ENCODE data around the gene LRPPRC. TPM values are rescaled to one million over a fixed set of nuclear protein-coding genes. Genes with fewer than 3 reads are reported as not detected.
A peak's percentile ranks its signal among the peaks of the same experiment; 100 is the strongest.

The LRPPRC gene
- total RNA-seq, 1 donor from 2014 or later = 92.8 TPM

DNA sequence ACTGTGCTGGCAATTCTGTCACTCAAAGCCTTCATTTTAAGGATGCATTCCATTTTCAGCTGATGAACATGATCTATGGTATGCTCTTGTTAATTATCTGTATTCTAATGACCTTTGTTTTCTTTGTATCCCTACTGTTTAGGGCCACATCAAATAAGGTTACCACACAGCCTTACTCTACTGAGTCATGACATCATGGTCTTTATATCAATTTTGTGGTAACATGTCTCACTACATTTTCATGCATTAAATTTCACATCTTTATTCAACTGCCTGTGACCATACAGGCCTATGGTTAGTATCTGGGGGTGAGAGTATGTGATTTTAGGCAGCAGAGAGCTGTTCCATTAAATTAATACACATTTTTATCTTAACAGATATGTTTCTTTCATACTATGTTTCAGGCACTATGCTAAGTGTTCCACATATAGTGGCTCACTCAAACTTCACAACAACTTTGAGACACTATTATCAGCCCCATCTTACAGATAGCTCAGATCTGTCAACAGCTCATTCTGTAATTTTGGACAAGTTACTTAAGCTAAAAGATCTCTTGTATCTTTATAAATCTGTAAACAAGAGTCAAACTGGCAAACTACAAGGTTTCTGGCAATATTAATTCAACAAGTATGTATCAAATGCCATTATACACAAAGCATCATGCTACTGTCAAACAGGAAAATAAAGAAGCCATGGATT is 18.0 kb downstream of the LRPPRC start:
- H3K36me3 ChIP-seq (ENCODE audit: control insufficient read depth, insufficient read depth, low read length) = no peaks in the 10 kb centered on the region
- TF ChIP-seq, protein P1, sequence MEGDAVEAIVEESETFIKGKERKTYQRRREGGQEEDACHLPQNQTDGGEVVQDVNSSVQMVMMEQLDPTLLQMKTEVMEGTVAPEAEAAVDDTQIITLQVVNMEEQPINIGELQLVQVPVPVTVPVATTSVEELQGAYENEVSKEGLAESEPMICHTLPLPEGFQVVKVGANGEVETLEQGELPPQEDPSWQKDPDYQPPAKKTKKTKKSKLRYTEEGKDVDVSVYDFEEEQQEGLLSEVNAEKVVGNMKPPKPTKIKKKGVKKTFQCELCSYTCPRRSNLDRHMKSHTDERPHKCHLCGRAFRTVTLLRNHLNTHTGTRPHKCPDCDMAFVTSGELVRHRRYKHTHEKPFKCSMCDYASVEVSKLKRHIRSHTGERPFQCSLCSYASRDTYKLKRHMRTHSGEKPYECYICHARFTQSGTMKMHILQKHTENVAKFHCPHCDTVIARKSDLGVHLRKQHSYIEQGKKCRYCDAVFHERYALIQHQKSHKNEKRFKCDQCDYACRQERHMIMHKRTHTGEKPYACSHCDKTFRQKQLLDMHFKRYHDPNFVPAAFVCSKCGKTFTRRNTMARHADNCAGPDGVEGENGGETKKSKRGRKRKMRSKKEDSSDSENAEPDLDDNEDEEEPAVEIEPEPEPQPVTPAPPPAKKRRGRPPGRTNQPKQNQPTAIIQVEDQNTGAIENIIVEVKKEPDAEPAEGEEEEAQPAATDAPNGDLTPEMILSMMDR (IDR thresholded peaks at IDR 0.05; ENCODE audit: insufficient read depth, low read length, poor library complexity, severe bottlenecking) = no peak
- H3K27me3 ChIP-seq (ENCODE audit: control insufficient read depth, insufficient read depth, low read length) = no peaks in the 10 kb centered on the region
- DNase-seq (ENCODE audit: low read depth) = no peak
- no peak overlapping the region for H3K4me3 ChIP-seq (ENCODE audit: low read depth, low read length)

DNA sequence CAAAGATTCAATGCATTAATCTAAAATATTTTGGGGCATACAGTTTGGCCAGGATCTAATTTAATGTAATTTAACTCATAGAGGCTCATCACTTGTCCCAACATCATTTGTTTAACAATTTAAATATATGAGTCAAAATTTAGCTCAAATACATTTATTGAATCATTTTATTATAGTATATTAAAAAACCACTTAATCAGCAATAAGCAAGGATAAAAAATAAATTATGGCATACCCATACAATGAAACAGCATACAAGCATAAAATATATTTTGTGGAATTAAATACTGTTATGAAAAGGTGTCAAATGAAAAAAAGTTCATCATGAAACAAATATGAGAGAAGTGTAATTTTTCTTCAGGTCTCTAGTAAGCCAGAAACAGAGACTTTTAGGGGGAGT is 34.9 kb downstream of the LRPPRC start:
- no peaks in the 10 kb centered on the region for H3K36me3 ChIP-seq (ENCODE audit: control insufficient read depth, insufficient read depth, low read length)
- no peaks in the 10 kb centered on the region for H3K27me3 ChIP-seq (ENCODE audit: control insufficient read depth, insufficient read depth, low read length)
- no peak overlapping the region for H3K4me3 ChIP-seq (ENCODE audit: low read depth, low read length)
- TF ChIP-seq, protein P1 (IDR thresholded peaks at IDR 0.05; ENCODE audit: insufficient read depth, low read length, poor library complexity, severe bottlenecking) = no peak
- DNase-seq (ENCODE audit: low read depth) = no peak

DNA sequence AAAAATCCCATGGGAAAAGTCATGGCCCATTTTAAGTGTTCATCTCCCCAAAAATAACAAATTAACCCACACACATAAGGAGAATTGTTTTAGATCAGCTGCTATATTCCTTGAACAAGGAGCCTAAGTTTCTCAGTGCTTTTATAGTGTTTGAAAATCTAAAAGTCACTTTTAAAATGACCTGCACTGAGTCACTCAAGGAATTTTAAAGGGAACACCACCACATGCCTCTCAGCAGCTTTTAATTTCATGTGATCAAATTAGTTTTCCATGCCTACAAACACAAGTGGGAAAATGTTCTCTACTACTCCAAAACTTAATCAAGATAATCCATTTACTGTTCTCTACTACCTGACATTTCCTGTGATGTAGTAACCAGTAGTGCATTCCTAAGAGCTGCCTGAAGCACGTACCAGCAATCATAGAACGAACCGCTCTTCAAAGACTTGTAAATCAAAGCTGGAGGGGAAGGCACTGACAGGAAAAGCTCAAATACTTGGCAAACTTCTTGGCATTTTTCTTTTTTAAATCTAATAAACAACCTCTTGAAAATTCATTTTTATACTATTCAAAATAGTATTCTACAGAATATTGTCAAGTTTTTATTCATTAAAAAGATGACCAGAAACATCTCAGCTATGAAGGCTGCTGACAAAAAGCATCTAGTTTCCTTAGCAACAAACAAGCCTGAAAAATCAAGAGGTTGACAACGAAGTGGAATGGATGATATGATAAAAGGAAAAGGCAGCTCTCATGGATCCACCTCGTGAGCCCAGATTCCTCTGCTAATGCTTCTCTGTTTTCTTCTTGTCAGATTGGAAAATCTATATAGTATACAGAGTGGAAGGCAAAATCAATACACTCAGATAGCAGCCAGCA is 37.2 kb downstream of the LRPPRC start:
- DNase-seq (ENCODE audit: low read depth) = no peak
- Histone ChIP-seq H3K4me3 (ENCODE audit: low read depth, low read length) (no peak overlapping the region), H3K27me3 (ENCODE audit: control insufficient read depth, insufficient read depth, low read length) (no peaks in the 10 kb centered on the region), H3K36me3 (ENCODE audit: control insufficient read depth, insufficient read depth, low read length) (no peaks in the 10 kb centered on the region)
- TF ChIP-seq, protein P1 (IDR thresholded peaks at IDR 0.05; ENCODE audit: insufficient read depth, low read length, poor library complexity, severe bottlenecking) = no peak

DNA sequence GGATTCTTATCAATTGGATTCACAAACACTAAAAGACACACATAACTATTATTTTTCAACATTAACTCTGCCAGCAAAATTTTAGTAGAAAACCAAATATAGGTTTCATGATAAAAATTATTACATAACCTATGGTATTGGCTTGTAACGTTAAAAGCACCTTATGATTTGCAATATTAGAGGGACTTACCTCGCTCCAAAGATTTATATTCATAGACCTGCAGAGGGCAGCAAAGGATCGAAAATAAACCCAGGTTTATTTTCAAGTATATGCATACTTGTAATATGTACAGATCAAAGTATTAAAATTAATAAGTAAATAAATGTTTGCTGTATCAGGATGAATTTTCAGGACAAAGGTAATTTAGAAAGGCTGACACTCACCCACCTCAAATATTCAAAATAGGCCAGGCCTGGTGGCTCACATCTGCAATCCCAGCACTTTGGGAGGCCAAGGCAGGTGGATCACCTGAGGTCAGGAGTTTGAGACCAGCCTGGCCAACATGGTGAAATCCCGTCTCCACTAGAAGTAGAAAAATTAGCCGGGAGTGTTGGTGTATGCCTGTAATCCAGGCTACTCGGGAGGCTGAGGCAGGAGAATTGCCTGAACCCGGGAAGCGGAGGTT is 45.3 kb downstream of the LRPPRC start:
- DNase-seq (ENCODE audit: low read depth) = no peak
- Histone ChIP-seq H3K27me3 (ENCODE audit: control insufficient read depth, insufficient read depth, low read length) (no peaks in the 10 kb centered on the region), H3K36me3 (ENCODE audit: control insufficient read depth, insufficient read depth, low read length) (no peaks in the 10 kb centered on the region), H3K4me3 (ENCODE audit: low read depth, low read length) (no peak overlapping the region)
- TF ChIP-seq, protein P1 (IDR thresholded peaks at IDR 0.05; ENCODE audit: insufficient read depth, low read length, poor library complexity, severe bottlenecking) = peak; percentile 34

DNA sequence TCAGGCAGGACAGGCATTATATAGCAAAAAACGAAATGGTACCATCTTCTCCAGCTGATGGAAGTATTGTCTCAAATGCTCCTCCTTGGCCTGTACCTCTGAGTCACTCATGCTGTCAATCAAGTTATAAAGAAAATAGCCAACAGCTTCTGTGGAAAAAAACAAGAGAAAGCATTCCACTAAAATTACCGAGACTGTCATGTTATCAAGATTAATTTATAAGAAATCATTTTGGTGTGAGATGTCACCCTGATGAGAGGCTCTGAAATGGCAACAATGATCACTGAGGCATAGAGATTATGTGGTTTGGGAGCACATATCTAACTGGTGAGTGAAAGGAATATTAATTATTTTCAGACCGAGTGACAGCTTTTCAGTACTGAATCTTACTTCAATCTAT is 47.4 kb downstream of the LRPPRC start:
- no peaks in the 10 kb centered on the region for H3K36me3 ChIP-seq (ENCODE audit: control insufficient read depth, insufficient read depth, low read length)
- no peak overlapping the region for H3K4me3 ChIP-seq (ENCODE audit: low read depth, low read length)
- TF ChIP-seq, protein P1 (IDR thresholded peaks at IDR 0.05; ENCODE audit: insufficient read depth, low read length, poor library complexity, severe bottlenecking) = no peak
- no peak for DNase-seq (ENCODE audit: low read depth)
- no peaks in the 10 kb centered on the region for H3K27me3 ChIP-seq (ENCODE audit: control insufficient read depth, insufficient read depth, low read length)

Measured in kidney epithelial cell (primary cell).